Right lobe of liver (tissue), 6 donors: ENCODE results near the gene STK35. TPM values are rescaled to one million over a fixed set of nuclear protein-coding genes. Genes with fewer than 3 reads are reported as not detected.

Source experiments
- ATAC-seq, 4 donors: fragments of 200-7000 bp; cut with Tn5 transposase; one replicate each; pipeline ENCODE4 v1.9.1; 2020; ENCODE audit warnings: mild to moderate bottlenecking in 4 of 4, moderate library complexity in 4 of 4
- DNase-seq, 3 donors: peaks; one replicate each; pipeline ENCODE4 v3.0.0-alpha.2; 2020
- H3K27ac ChIP-seq, 3 donors: fragments of 200-600 bp; one replicate each; pipeline ENCODE4 v1.8.0; 2022
- H3K27me3 ChIP-seq, 2 donors: fragments of 200-600 bp; one replicate each; pipeline ENCODE4 v1.8.0; 2022
- H3K36me3 ChIP-seq, 4 donors: fragments of 200-600 bp; sonication (generic) in 1 of 4; one replicate each; pipeline versions ENCODE4 v1.5.1 to v1.8.0; 2017 to 2022; ENCODE audit warnings: control low read depth in 1 of 4
- H3K4me1 ChIP-seq, 4 donors: fragments of 200-600 bp; sonication (generic) in 1 of 4; one replicate each; pipeline versions ENCODE4 v1.5.1 to v1.8.0; 2017 to 2022; ENCODE audit warnings: control low read depth in 1 of 4
- H3K4me3 ChIP-seq, 3 donors: fragments of 200-600 bp; one replicate each; pipeline ENCODE4 v1.8.0; 2022
- H3K9me3 ChIP-seq, 4 donors: fragments of 200-600 bp; sonication (generic) in 1 of 4; one replicate each; pipeline versions ENCODE4 v1.5.1 to v1.8.0; 2017 to 2022; ENCODE audit warnings: control low read depth in 1 of 4
- CTCF ChIP-seq, 4 donors: fragments of 200-600 bp in 3 of 4; fragments of 450-650 bp in 1 of 4; IDR thresholded peaks; one replicate each; pipeline versions ENCODE4 v1.5.1 to v1.8.0; 2016 to 2022; ENCODE audit warnings: antibody characterized with exemption in 4 of 4, mild to moderate bottlenecking in 2 of 4
- POLR2A ChIP-seq: fragments of 450-650 bp; IDR thresholded peaks from one replicate; pipeline ENCODE4 v1.6.1; 2017; ENCODE audit warnings: antibody characterized with exemption, mild to moderate bottlenecking
- WGBS: methylation state at CpG from one replicate; pipeline ENCODE4 v1.1.6; 2018; ENCODE audit warnings: low coverage, low lambda C conversion rate; ENCODE audit not compliant: insufficient coverage; ENCODE audit errors: missing lambda C conversion rate; 5-methylcytosine and 5-hydroxymethylcytosine counted together
- intact Hi-C, 2 donors: fragments of 100-400 bp; cut with DNase I; formaldehyde crosslinking; loops; one replicate each; pipeline versions ENCODE4 v1.11.2 to v1.14.1; 2022
- total RNA-seq, 6 experiments: library from RNA; depleted of rRNA in 2 of 6; stranded (reverse); fragments of >200 nt in 2 of 6; fragmentation: NEBNext Ultra II Directional in 3 of 6; extraction: Animal tissue kit (Norgen Biotek cat#: 25700) in 3 of 6; gene quantifications; one replicate each; pipeline versions ENCODE4 v1.1.0 to v1.2.4, GENCODE V29; 2016 to 2023
- donor health status: DM: no; HTN: yes; CAD: no.
- donor health status: DM: no; HTN: no; CAD: no.
- donor health status: DM: no; HTN: no; CAD: no.
- donor health status: DM: no; HTN: yes; CAD: no.
- donor health status: DM: no; HTN: yes; CAD: no.

Gene STK35
- total RNA-seq, 6 experiments from 2014 or later: 6.0 to 12.7 (median 7.2) TPM

- ATAC-seq: no peak
- WGBS: 75% methylated on average over 2 of the region's 2 CpGs
- intact Hi-C loops: no loop called here
- no peak for TF ChIP-seq POLR2A
- no peak for TF ChIP-seq CTCF (IDR thresholded peaks at IDR 0.05)
- Histone ChIP-seq H3K4me1 (no peaks in the 10 kb centered on the region), H3K27ac (no peak overlapping the region), H3K4me3 (no peak overlapping the region), H3K36me3 (no peaks in the 10 kb centered on the region), H3K27me3 (no peaks in the 10 kb centered on the region), H3K9me3 (no peaks in the 10 kb centered on the region)
- no peak for DNase-seq
These were observed 36.8 kb downstream of the STK35 start for GRCh38 chr20:2138396-2138795.

- Histone ChIP-seq H3K27ac (no peak overlapping the region), H3K27me3 (no peaks in the 10 kb centered on the region), H3K36me3 (peaks cover 0 to 2% (median 0%) of the 10 kb centered on the region in 4 donors), H3K9me3 (no peaks in the 10 kb centered on the region), H3K4me3 (no peak overlapping the region), H3K4me1 (no peaks in the 10 kb centered on the region)
- DNase-seq (no peak), ATAC-seq (no peak)
- 95% methylated on average over 4 of the region's 6 CpGs for WGBS
- intact Hi-C loops: no loop called here
- TF ChIP-seq CTCF (IDR thresholded peaks at IDR 0.05) (no peak), POLR2A (no peak)
These were observed 37.6 kb downstream of the STK35 start for GRCh38 chr20:2139250-2139649.

GRCh38 chr20:2139736-2140135 is 38.1 kb downstream of the STK35 start:
- intact Hi-C loops: no loop called here
- TF ChIP-seq CTCF (IDR thresholded peaks at IDR 0.05): no peak
- no peak for TF ChIP-seq POLR2A
- ATAC-seq (no peak), DNase-seq (no peak)
- no peaks in the 10 kb centered on the region for H3K9me3 ChIP-seq
- H3K4me1 ChIP-seq: no peaks in the 10 kb centered on the region
- no peak overlapping the region for H3K27ac ChIP-seq
- no peaks in the 10 kb centered on the region for H3K27me3 ChIP-seq
- peaks cover 0 to 7% (median 2%) of the 10 kb centered on the region in 4 donors for H3K36me3 ChIP-seq
- WGBS: 100% methylated on average over 1 of the region's 2 CpGs
- no peak overlapping the region for H3K4me3 ChIP-seq

- peak; percentile 24 to 72 (median 44) for ATAC-seq
- TF ChIP-seq POLR2A (no peak), CTCF (IDR thresholded peaks at IDR 0.05) (no peak)
- no peaks in the 10 kb centered on the region for H3K4me1 ChIP-seq
- WGBS: no CpG with 5 or more reads among the region's 1 CpG
- no peak overlapping the region for H3K4me3 ChIP-seq
- H3K9me3 ChIP-seq: no peaks in the 10 kb centered on the region
- DNase-seq: no peak
- no peak overlapping the region for H3K27ac ChIP-seq
- intact Hi-C loops: no loop called here
- H3K27me3 ChIP-seq: no peaks in the 10 kb centered on the region
- H3K36me3 ChIP-seq: peaks cover 0 to 11% (median 3%) of the 10 kb centered on the region in 4 donors
These were observed 38.9 kb downstream of the STK35 start for GRCh38 chr20:2140561-2140960.
